Uterus (tissue), 2 donors: ENCODE results near the gene HOXB4.

Experiments
- CTCF ChIP-seq, 4 experiments: fragments of 200-600 bp in 2 of 4; fragments of 450-650 bp in 2 of 4; sonication (generic) in 2 of 4; IDR thresholded peaks; one replicate each; pipeline ENCODE4 v1.5.1; 2016 to 2019; ENCODE audit warnings: antibody characterized with exemption in 4 of 4, mild to moderate bottlenecking in 2 of 4, moderate library complexity in 1 of 4
- POLR2A ChIP-seq, 2 donors: fragments of 450-650 bp; IDR thresholded peaks; one replicate each; pipeline ENCODE4 v1.6.1; 2016; ENCODE audit warnings: antibody characterized with exemption in 2 of 2, mild to moderate bottlenecking in 1 of 2, moderate library complexity in 1 of 2

GRCh38 chr17:48612854-48613691, 34.9 kb upstream of the HOXB4 start:
- no peak for TF ChIP-seq POLR2A (IDR thresholded peaks at IDR 0.05)
- TF ChIP-seq CTCF (IDR thresholded peaks at IDR 0.05): peak in 2 of 4 experiments; percentile 27 to 33
